Glomerular endothelial cell (primary cell): ENCODE measurements around the gene CAMTA1. TPM values are rescaled to one million over a fixed set of nuclear protein-coding genes. Genes with fewer than 3 reads are reported as not detected.
A peak's percentile ranks its signal among the peaks of the same experiment; 100 is the strongest.

Experiments
- DNase-seq: peaks from one replicate; pipeline ENCODE4 v3.0.0-alpha.2; 2011; ENCODE audit warnings: low read depth, low spot score; ENCODE audit errors: extremely low read depth
- total RNA-seq: library from RNA; depleted of rRNA; stranded (reverse); fragments of >200 nt; gene quantifications from 2 replicates; pipeline ENCODE4 v1.2.3, GENCODE V29; 2015

Gene CAMTA1
- total RNA-seq, 1 donor from 2014 or later = 111 TPM

DNA sequence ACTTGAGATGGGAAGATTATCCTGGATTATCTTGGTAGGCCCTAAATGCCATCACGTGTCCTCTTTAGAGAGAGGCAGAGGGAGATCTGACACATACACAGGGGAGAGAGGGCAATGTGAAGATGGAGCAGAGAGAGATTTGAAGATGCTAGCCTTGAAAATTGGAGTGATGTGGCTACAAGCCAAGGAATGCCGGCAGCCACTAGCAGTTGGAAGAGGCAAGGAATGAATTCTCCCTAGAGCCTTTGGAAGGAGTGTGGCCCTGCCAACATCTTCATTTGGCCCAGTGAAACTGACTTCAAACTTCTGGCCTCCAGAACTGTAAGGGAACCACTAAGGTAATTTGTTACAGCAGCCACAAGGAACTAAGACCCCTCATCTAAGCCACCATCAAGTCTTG, 8.9 kb upstream of the CAMTA1 start:
- no peak for DNase-seq

DNA sequence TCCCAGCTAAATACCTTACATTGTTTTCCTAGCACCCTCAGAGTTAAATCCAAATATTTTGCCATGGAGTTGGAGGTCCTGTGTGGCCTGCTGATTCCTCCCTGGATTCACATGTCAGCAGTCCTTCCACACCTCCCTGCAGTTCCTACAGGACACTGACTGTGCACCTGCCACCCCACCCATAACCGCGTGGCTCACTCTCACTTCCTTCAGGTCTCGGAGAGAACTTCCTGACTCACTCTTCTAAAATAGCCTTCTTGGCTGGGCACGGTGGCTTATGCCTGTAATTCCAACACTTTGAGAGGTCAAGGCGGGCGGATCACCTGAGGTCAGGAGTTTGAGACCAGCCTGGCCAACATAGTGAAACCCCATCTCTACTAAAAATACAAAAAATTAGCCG, 8.4 kb upstream of the CAMTA1 start:
- DNase-seq = no peak

DNA sequence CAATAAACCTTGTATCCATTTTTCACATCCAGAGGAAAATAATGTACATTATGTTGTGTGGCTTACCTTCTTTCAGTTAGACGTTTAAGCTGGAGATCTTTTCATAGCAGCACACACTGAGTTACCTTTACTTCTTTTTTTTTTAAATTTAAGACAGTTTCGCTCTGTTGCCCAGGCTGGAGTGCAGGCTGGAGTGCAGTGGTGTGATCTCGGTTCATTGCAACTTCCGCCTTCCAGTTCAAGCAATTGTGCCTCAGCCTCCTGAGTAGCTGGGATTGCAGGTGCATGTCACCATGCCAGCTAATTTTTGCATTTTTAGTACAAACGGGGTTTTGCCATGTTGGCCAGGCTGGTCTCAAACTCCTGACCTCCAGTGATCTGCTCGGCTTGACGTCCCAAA, 7.4 kb upstream of the CAMTA1 start:
- no peak for DNase-seq

DNA sequence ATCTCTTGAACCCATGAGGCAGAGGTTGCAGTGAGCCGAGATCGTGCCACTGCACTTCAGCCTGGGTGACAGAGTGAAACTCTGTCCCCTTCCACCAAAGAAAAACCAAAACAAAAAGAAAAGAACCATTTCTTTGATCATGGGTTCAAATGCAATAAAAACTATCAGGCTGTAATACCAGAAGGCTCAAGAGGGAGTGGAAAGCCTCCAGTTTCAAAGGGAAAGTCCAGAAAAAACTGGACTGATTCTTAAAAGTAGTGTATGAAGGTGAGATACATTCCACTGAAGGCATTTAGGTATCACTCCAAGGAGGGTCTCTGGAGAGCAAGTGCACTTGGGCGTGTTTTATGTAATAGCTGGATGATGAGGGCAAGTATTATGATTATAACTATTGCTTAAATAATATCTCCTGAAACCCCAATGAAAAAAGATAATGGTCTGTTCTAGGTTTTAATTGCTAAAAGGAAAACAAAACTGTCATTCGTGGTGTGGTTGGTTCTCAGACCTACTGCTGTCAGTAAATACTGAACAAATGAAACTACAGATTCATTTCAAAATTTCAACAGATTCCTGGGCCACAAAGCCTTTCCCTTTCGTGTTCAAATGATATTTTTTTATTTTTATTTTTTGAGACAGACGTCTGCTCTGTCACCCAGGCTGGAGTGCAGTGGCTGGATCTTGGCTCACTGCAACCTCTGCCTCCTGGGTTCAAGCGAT, 6.0 kb upstream of the CAMTA1 start:
- DNase-seq = no peak

DNA sequence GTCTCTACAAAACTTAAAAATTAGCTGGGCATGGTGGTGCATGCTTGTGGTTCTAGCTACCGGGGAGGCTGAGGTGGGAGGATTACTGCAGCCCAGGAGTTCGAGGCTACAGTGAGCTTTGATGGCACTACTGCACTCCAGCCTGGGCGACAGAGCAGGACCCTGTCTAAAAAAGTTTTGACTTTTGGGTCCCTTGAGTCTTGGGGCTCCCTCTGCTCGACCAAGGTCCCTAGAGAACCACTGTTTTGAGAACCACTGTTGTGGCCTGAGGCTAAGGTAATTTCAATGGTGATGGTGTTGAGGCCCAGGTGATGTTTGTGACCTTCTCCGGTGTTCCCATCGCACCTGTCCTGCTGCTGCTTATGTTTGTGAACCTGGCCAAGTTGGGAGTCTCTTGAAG, 3.1 kb upstream of the CAMTA1 start:
- no peak for DNase-seq

DNA sequence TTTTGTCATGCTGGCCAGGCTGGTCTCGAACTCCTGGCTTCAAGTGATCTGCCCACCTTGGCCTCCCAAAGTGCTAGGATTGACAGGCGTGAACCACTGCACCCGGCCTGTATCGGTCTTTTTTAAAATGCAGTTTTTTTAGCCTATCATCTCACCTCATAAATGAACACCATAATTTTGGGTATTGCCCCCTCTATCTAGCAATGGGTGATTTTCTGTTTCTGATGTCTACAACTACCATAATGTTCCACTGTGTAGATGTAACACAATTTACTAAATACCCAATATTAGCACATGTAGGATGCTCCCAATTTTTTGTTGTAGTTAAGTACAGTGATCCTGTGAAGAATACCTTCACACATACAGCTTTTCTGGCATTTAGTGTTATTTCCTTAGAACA, 2.0 kb upstream of the CAMTA1 start:
- DNase-seq = no peak

DNA sequence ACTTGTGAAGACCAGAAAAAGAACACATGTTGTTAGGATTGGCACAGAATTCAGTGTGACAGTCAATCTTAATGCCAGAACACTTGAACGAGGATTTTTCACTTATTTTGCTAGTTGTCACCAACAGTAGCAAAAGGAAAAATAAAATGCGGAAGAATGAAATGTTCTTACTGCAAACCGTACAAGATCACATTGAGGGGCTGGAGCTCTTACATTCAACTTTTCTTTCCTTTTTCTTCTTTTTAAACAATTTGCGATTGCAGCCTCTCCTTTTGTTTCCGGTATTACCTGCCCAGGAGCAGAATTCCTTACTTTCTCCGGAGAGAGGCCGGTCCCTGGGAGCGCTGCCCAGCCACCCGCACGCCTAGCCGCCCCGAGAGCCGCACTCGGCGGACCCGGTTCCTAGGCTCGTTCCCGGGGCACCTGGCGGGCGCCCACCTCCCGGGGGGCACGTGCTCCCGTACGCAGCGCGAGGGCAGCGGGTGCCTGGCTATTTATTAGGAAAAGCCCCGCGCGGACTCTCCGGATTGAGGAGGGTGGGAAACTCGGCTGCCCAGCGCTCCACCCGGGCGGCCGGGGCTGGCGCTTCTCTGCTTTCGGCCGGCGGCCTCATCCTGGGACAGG, 1.2 kb upstream of the CAMTA1 start:
- no peak for DNase-seq

DNA sequence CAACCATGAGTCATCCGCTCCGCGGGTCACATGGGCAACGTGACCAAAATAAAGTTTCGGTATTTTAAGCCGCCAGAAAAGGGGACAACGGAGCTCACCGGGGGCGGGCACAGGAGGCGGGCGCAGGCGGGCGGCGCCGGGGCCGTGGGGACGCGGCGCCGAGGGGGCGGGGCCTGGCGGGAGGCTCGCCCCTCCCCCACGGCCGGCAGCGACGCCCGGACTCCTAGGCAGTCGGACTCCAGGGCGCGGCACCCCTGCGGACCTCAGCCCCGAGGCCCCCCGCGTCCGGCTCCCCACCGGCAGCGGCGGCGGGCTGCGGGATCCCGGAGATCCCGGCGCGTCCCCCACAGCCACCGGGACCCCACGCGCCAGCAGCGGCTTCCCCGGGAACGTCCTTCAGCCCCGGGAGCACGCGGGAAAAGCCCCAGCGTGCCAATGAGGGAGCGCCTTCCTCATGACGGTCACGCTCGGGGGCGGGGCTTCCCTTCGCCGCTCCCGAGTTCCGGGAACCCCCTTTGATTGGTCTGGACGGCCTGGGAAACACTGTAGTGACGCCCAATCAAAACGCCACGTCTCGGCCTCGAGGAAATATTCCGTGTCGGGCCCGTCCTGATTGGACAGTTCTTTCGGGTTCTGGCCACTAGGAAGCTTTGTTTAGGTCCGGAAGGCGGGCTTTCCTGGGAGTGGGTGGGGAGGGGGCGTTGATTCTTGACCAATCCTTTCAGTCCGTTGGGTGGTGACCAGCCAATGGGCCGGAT, 515 bp upstream of the CAMTA1 start:
- peak; percentile 100 for DNase-seq

DNA sequence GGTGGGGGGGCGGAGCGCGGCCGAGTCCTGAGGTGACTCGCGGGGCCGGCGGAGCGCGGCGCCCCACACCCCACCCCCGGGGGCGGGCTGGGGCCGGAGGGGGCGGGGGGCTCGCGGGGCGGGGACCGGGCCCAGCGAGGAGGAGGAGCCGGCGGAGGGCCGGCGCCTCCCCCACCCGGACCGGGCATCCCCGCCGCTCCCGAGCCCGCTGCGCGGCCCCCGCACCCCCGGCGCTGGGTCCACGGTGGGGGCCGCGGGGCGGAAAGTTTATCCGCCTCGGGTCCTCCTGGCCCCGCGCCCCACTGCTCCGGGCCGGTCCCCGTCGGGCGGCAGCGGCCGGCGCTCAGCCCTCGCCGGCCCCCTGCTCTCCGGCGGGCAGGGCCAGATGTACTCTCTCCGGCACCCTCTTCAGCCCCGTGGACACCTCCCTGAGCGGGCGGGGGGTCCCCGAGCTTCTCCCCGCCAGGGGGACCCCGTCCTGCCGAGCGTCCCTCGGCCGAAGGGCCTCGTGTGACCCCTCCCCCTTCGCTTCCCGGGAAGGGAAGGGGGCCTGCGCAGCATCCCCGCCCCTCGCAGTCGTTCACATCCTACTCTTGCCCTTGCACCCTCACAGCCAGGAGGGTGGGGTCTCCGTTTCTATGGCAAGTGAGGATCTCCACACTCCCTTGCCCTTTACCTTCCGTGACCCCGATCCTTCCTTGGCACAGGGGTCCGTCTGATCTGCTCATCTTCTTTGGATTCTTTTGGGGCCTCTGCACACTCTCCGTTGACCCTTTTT, 663 bp downstream of the CAMTA1 start:
- no peak for DNase-seq

DNA sequence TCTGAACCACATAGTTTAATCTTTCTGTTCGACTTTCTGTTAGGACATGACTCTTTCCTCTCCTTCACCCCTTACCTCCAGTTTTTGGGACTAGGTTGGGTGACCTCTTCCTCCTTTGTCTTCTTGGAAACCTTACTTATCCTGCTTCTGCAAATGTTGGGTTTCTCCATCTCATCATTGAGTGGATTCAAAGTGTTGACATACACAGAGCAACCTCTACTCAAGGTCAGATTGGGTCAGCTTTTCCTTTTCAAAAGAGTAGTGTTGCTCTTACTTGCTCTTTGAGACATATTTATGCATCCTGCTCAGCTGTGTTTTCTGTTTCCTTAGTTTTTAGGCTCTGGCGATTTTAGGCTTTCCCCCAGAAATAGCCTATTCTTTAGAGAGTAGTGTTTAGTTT, 3.7 kb downstream of the CAMTA1 start:
- no peak for DNase-seq

DNA sequence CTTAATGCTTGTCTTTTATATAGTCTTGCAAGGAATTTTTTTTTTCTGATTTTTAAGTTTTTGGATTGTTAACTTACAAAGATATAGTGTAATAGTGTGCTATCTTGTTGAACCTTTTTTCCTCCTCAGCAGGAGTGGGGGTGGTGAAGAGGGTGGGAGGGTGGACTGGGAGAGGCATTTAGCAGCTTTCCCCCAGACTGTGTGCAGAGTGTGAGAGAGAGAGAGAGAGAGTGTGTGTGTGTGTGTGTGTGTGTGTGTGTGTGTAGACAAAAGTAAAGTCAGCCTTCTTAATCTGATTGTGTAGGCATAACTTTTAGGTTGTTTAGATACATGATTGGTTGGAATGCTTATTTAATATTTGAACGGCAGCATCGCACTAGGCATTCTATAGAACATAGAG, 4.9 kb downstream of the CAMTA1 start:
- no peak for DNase-seq

DNA sequence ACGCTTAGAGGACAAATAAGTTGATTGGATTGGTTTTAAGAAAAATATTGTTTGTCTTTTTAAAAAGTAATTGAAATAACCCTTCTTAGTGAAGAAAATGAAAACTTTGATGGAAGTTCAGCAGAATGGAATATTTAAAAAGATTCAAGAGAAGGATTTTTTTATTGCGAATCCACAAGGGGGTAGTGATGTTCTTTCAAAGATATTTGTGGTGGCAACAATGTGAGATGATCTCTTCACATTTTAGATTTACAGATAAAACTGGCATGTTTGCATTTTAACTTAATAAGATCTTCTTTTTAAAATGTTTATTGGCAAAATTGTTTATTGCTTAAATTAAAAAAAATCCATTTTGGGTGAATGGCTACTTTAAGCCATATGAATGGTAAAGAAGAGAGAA, 8.9 kb downstream of the CAMTA1 start:
- DNase-seq = no peak

DNA sequence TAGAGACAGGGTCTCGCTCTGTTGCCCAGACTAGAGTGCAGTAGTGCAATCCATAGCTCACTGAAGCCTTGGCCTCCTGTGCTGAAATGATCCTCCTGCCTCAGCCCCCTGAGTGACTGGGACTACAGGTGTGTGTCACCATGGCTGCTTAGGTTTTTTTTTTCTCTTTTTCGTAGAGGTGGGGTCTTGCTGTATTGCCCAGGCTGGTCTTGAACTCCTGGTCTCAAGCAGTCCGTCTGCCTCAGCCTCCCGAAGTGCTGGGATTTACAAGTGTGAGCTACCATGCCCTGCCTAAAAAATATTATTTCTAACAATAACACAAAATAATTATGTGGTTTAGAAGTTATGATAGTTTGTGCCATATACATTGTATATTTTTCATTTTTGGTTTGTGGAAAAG, 9.9 kb downstream of the CAMTA1 start:
- DNase-seq = no peak

DNA sequence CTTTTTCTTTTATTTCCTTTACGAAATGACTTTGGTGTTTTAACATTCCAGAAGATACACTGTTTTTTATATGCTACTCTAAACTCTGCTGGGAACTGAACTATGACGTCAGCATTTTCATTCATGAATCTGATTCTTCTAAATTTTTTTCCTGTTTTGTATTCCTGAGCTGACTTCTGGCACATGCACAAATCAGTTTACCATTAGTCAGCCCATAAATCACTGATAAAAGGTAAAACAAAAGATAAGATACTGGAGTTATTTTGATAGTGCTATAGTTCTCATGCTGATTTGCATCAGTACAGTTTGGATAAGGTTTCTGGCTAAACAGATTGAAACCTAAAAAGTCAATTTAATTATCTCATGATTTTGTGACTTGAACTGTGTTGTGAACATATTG, 10.4 kb downstream of the CAMTA1 start:
- peak; percentile 90 for DNase-seq

DNA sequence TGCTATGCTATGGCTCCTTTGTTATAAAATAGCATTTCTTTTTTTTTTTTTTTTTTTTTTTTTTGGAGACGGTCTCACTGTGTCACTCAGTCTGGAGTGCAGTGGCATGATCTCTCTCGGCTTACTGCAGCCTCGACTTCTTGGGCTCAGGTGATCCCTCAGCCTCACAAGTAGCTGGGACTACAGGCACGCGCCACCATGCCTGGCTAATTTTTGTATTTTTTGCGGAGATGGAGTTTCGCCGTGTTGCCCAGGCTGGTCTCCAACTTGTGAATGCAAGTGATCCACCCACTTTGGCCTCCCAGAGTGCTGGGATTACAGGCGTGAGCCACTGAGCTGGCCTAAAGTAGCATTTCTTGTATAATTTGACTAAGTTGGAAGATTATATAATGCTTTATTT, 10.8 kb downstream of the CAMTA1 start:
- no peak for DNase-seq

DNA sequence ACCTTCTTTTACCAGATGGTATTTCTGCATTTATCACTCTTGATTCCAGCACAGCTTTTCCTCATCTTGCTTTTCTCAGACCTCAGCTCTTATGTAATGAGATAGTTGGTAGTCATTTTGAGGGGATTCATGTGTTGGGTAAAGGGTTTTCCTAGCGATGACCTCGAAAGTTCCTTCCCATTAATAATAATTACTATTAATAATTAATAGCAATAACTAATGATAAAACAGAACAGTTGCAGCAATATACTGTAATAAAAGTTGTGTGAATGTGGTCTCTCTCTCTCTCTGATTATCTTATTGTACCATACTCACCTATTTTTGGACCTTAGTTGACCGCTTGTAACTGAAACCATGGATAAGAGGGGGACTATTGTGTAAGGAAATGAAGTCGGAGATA, 14.2 kb downstream of the CAMTA1 start:
- no peak for DNase-seq

DNA sequence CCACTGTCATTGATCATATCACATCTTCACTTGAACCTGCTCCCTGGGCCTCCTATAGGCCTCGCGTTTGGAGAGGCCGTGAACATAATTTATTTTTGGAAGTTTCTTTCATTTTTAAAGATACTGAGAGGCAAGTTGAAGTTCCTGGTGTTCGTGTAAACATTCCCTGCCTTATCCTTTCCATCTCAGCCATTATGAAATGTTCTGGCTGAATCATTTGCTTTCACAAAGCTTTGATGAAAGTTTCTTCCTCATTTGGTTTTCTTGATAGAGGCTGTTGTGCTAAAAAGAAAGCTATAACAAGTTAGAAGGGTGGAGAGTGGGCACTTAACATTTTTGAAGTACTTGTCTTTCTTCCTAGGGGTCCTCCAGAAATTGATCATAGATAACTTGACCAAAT, 15.5 kb downstream of the CAMTA1 start:
- no peak for DNase-seq

DNA sequence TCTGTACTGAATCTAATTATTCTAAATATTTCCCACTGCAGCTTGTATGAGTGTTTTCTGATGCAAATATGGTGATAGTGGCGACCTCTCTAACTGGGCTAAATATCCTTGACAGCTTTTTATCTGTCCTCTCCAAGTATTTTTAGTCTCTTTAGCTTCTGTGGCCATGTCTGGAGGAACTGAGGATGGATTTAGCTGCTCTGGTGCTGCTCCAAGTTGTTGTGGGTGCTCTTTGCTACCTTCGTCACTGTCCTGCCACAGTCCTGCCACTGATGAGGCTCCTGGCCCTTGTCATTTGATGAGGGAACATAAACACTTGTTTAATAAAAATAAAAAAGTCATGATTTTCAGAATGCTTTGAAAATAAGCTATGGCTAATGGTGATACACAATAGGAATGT, 15.9 kb downstream of the CAMTA1 start:
- no peak for DNase-seq

DNA sequence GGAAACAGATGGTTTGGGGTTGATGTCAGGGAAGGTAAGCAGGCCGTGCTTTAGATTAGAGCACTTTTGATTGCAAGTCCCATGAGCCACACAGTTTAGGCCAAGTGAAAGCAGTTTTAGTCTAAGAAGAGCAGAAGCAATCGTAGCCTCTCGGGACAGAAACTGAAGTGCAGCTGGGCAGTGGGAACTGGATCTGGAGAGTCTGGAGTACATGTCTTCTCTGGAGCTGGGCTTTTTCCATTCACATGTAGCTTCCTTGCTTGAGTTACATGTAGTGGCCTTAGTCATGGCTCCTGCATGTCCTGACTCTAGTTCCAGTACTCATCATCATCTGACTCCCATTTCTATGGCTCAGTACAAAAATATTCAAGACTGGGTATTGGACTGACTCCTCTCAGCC, 16.7 kb downstream of the CAMTA1 start:
- no peak for DNase-seq

DNA sequence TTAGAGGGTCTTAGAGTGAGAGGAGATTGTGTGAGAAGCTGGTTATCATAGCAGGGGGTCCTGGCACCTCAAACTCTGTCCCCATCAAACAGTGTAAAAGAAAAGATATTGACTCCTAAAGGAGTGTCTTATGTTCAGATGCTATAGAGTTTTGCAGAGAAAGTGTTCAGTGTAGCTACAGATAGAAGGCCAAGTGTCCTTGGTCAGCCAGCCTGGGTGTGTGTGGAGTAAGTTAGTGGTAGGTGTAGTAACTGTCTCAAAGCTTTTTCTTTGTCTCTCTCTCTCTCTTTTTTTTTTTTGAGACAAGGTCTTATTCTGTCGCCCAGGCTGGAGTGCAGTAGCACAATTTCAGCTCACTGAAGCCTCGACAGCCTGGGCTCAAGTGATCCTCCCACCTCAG, 17.2 kb downstream of the CAMTA1 start:
- no peak for DNase-seq

DNA sequence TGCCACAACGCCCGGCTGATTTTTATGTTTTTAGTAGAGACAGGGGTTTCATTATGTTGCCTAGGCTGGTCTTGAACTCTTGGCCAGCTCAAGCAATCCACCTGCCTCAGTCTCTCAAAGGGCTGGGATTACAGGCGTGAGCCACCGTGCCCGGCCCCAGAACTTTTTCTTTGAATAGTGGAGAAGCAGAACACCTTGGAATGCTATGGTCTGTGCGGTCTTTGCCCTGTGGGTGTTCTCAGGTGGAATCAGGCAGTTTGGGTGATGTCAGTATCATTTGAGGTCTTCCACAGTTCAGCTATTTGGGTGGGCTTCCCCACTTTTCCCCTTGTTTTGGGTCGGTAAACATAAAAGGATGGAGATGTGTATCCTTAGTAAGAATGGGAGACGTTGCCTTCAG, 17.6 kb downstream of the CAMTA1 start:
- DNase-seq = no peak
